H1 (cell line): ENCODE results near the gene PPP1R15B. TPM values are rescaled to one million over a fixed set of nuclear protein-coding genes. Genes with fewer than 3 reads are reported as not detected.

Source experiments
- CTCF ChIA-PET: fragments of 300-600 bp; sonication (Branson Sonifier 250); formaldehyde crosslinking; loops from one replicate; lab custom pipeline; 2021; ENCODE audit not compliant: partially characterized antibody; lab: Charles Lee
- POLR2A ChIA-PET: fragments of 300-600 bp; sonication (Branson Sonifier 250); formaldehyde crosslinking; loops from one replicate; lab custom pipeline; 2021; ENCODE audit warnings: inconsistent platforms; ENCODE audit not compliant: partially characterized antibody; lab: Charles Lee
- DNase-seq, 2 experiments: peaks; one replicate each; pipeline versions ENCODE4 v3.0.0 to v3.0.0-alpha.2; 2010 to 2022; ENCODE audit warnings: low spot score in 2 of 2, low read depth in 1 of 2, mixed read lengths in 1 of 2
- FAIRE-seq: peaks from 2 replicates; lab custom pipeline; 2011; peaks lifted over from hg19 to GRCh38; lab: Jason Lieb, UNC
- H2AFZ ChIP-seq: 2 replicates; pipeline ENCODE4 v1.8.1; 2012; ENCODE audit warnings: low read length, inconsistent platforms
- H2AK5ac ChIP-seq: 2 replicates; pipeline ENCODE4 v1.6.1; 2013; ENCODE audit warnings: low read depth, low read length
- H2BK120ac ChIP-seq: replicated peaks from 2 replicates; pipeline ENCODE3; 2013; ENCODE audit warnings: low read depth, low read length, inconsistent platforms
- H2BK12ac ChIP-seq: 2 replicates; pipeline ENCODE4 v1.6.1; 2013; ENCODE audit warnings: low read depth, low read length
- H2BK15ac ChIP-seq: 2 replicates; pipeline ENCODE4 v1.6.1; 2013; ENCODE audit warnings: low read length
- H2BK20ac ChIP-seq: 2 replicates; pipeline ENCODE4 v1.6.1; 2013; ENCODE audit warnings: low read length
- H2BK5ac ChIP-seq: 2 replicates; pipeline ENCODE4 v1.6.1; 2013; ENCODE audit warnings: low read depth, low read length
- H3K14ac ChIP-seq: 2 replicates; pipeline ENCODE4 v1.6.1; 2013; ENCODE audit warnings: inconsistent platforms; ENCODE audit not compliant: insufficient read length
- H3K18ac ChIP-seq: 2 replicates; pipeline ENCODE4 v1.6.1; 2013; ENCODE audit warnings: low read length; ENCODE audit errors: extremely low read depth
- H3K23ac ChIP-seq: 2 replicates; pipeline ENCODE4 v1.6.1; 2013; ENCODE audit warnings: inconsistent platforms; ENCODE audit not compliant: insufficient read length
- H3K23me2 ChIP-seq: 2 replicates; pipeline ENCODE4 v1.6.1; 2013; ENCODE audit warnings: low read depth, low read length
- H3K27ac ChIP-seq: 2 replicates; pipeline ENCODE4 v1.6.1; 2011; ENCODE audit warnings: low read depth, low read length, inconsistent platforms
- H3K27me3 ChIP-seq, 4 experiments: replicated peaks in 1 of 4; 1 replicate in 1 of 4; 2 replicates in 3 of 4; pipeline versions ENCODE4 v1.6.1 to v1.8.1; 2011 to 2013; ENCODE audit warnings: low read length in 3 of 4, mild to moderate bottlenecking in 3 of 4, inconsistent platforms in 2 of 4, mixed read lengths in 2 of 4, moderate library complexity in 1 of 4; ENCODE audit not compliant: control insufficient read depth in 3 of 4, insufficient read depth in 3 of 4; ENCODE audit errors: extremely low read depth in 1 of 4
- H3K36me3 ChIP-seq, 4 experiments: 2 replicates each; pipeline versions ENCODE4 v1.6.1 to v1.8.1; 2011 to 2013; ENCODE audit warnings: mild to moderate bottlenecking in 4 of 4, low read length in 3 of 4, moderate library complexity in 2 of 4, control low read depth in 1 of 4, inconsistent platforms in 1 of 4; ENCODE audit not compliant: insufficient read depth in 4 of 4, control insufficient read depth in 2 of 4
- H3K4ac ChIP-seq: replicated peaks from 2 replicates; pipeline ENCODE3; 2013; ENCODE audit warnings: low read length, low read depth, mixed read lengths, inconsistent platforms; ENCODE audit not compliant: insufficient read length
- H3K4me1 ChIP-seq, 4 experiments: replicated peaks in 1 of 4; 1 replicate in 1 of 4; 2 replicates in 3 of 4; pipeline versions ENCODE4 v1.6.1 to v1.8.1; 2011 to 2013; ENCODE audit warnings: low read length in 3 of 4, inconsistent platforms in 2 of 4, mixed read lengths in 1 of 4; ENCODE audit not compliant: insufficient read depth in 4 of 4, control insufficient read depth in 3 of 4
- H3K4me2 ChIP-seq, 2 experiments: 2 replicates each; pipeline versions ENCODE4 v1.6.1 to v1.8.1; 2011 to 2013; ENCODE audit warnings: low read depth in 2 of 2, low read length in 2 of 2, control low read depth in 1 of 2, inconsistent platforms in 1 of 2, mild to moderate bottlenecking in 1 of 2; ENCODE audit not compliant: insufficient read depth in 1 of 2
- H3K4me3 ChIP-seq, 4 experiments: fragments of 200-600, 300-600 bp in 1 of 4; sonication (generic), shearing (Covaris generic), sonication (Bioruptor Twin) in 1 of 4; 2 replicates each; pipeline versions ENCODE4 v1.5.1 to v1.8.1; 2011 to 2016; ENCODE audit warnings: low read length in 4 of 4, low read depth in 3 of 4, control low read depth in 2 of 4, inconsistent platforms in 2 of 4, mild to moderate bottlenecking in 2 of 4, mixed read lengths in 1 of 4, moderate library complexity in 1 of 4; ENCODE audit not compliant: insufficient read depth in 2 of 4; ENCODE audit errors: extremely low read depth in 1 of 4
- H3K56ac ChIP-seq: replicated peaks from 2 replicates; pipeline ENCODE3; 2013; ENCODE audit warnings: low read depth, mild to moderate bottlenecking, mixed read lengths, low read length, inconsistent platforms; ENCODE audit not compliant: insufficient read length
- H3K79me1 ChIP-seq: 2 replicates; pipeline ENCODE4 v1.6.1; 2013; ENCODE audit warnings: low read depth, low read length, control low read depth
- H3K79me2 ChIP-seq, 2 experiments: 2 replicates each; pipeline versions ENCODE4 v1.6.1 to v1.8.1; 2012 to 2013; ENCODE audit warnings: low read length in 2 of 2, mild to moderate bottlenecking in 2 of 2, inconsistent platforms in 1 of 2; ENCODE audit not compliant: insufficient read depth in 2 of 2, control insufficient read depth in 1 of 2
- H3K9ac ChIP-seq, 4 experiments: replicated peaks in 1 of 4; 1 replicate in 1 of 4; 2 replicates in 3 of 4; pipeline versions ENCODE4 v1.6.1 to v1.8.1; 2011 to 2013; ENCODE audit warnings: low read depth in 3 of 4, low read length in 3 of 4, control low read depth in 2 of 4, mild to moderate bottlenecking in 2 of 4, moderate library complexity in 2 of 4, inconsistent platforms in 1 of 4; ENCODE audit errors: extremely low read depth in 1 of 4
- H3K9me3 ChIP-seq, 2 experiments: 2 replicates each; pipeline versions ENCODE4 v1.6.1 to v1.8.1; 2012 to 2013; ENCODE audit warnings: mild to moderate bottlenecking in 2 of 2, moderate library complexity in 2 of 2, control low read depth in 1 of 2, inconsistent platforms in 1 of 2, low read depth in 1 of 2, low read length in 1 of 2, mixed read lengths in 1 of 2; ENCODE audit not compliant: insufficient read depth in 2 of 2
- H4K20me1 ChIP-seq, 2 experiments: replicated peaks in 1 of 2; 2 replicates each; pipeline versions ENCODE3 to v1.8.1; 2011 to 2013; ENCODE audit warnings: inconsistent platforms in 2 of 2, low read length in 2 of 2, mild to moderate bottlenecking in 1 of 2; ENCODE audit not compliant: insufficient read depth in 2 of 2, control insufficient read depth in 1 of 2
- H4K5ac ChIP-seq: 2 replicates; pipeline ENCODE4 v1.6.1; 2013; ENCODE audit warnings: low read length, low read depth, mixed read lengths, inconsistent platforms; ENCODE audit not compliant: insufficient read length
- H4K8ac ChIP-seq: 2 replicates; pipeline ENCODE4 v1.8.0; 2013; ENCODE audit warnings: mild to moderate bottlenecking, moderate library complexity, low read length, inconsistent platforms; ENCODE audit not compliant: insufficient read depth; ENCODE audit errors: extremely low read depth
- H4K91ac ChIP-seq: replicated peaks from 2 replicates; pipeline ENCODE3; 2013; ENCODE audit warnings: low read length, mixed read lengths, inconsistent platforms; ENCODE audit not compliant: insufficient read length
- ASH2L ChIP-seq: fragments of 200-600, 300-600 bp; sonication (generic); IDR thresholded peaks from one replicate; pipeline ENCODE4 v1.7.1; 2017; ENCODE audit warnings: low read length
- BACH1 ChIP-seq: IDR thresholded peaks from 2 replicates; pipeline ENCODE4 v1.6.1; 2012; ENCODE audit warnings: low read length, improper control_type of control experiment
- CBX5 ChIP-seq: fragments of 300-800, 300-1000 bp; sonication (generic); IDR thresholded peaks from 2 replicates; pipeline ENCODE4 v1.7.1; 2016; ENCODE audit warnings: antibody characterized with exemption, low read length, low read depth
- CBX8 ChIP-seq: fragments of 300-800, 300-1000 bp; sonication (generic); IDR thresholded peaks from 2 replicates; pipeline ENCODE4 v1.7.1; 2016; ENCODE audit warnings: low read depth, low read length, borderline replicate concordance
- CREB1 ChIP-seq: IDR thresholded peaks from 2 replicates; pipeline ENCODE4 v1.6.1; 2012; ENCODE audit warnings: inconsistent platforms
- CTBP2 ChIP-seq: IDR thresholded peaks from 2 replicates; pipeline ENCODE4 v1.7.0; 2011; ENCODE audit warnings: borderline replicate concordance, mild to moderate bottlenecking, moderate library complexity, mixed read lengths, low read length; ENCODE audit not compliant: insufficient read depth, insufficient read length
- EP300 ChIP-seq, 2 experiments: IDR thresholded peaks; 1 replicate in 1 of 2; 2 replicates in 1 of 2; pipeline ENCODE4 v1.6.1; 2011 to 2012; ENCODE audit warnings: low read depth in 2 of 2, low read length in 2 of 2, mild to moderate bottlenecking in 2 of 2, borderline replicate concordance in 1 of 2, inconsistent platforms in 1 of 2, moderate library complexity in 1 of 2
- HDAC6 ChIP-seq: IDR thresholded peaks from one replicate; pipeline ENCODE4 v1.7.1; 2012; ENCODE audit warnings: low read depth, mild to moderate bottlenecking, inconsistent platforms, low read length, moderate library complexity
- JUN ChIP-seq: IDR thresholded peaks from 2 replicates; pipeline ENCODE4 v1.6.1; 2011; ENCODE audit warnings: low read depth, mild to moderate bottlenecking, improper control_type of control experiment, low read length
- MAFK ChIP-seq: IDR thresholded peaks from 2 replicates; pipeline ENCODE4 v1.6.1; 2012; ENCODE audit warnings: low read depth, mild to moderate bottlenecking, improper control_type of control experiment, low read length
- NANOG ChIP-seq: IDR thresholded peaks from 2 replicates; pipeline ENCODE4 v1.6.1; 2011; ENCODE audit warnings: low read length, low read depth, mild to moderate bottlenecking, inconsistent platforms; ENCODE audit not compliant: insufficient read depth, poor library complexity, severe bottlenecking
- POU5F1 ChIP-seq: IDR thresholded peaks from 2 replicates; pipeline ENCODE4 v1.6.1; 2011; ENCODE audit warnings: low read depth, mild to moderate bottlenecking, low read length, moderate library complexity
- RFX5 ChIP-seq: IDR thresholded peaks from 2 replicates; pipeline ENCODE4 v1.6.1; 2011; ENCODE audit warnings: low read depth, low read length, improper control_type of control experiment, borderline replicate concordance
- SAP30 ChIP-seq: fragments of 300-600 bp; sonication (generic); IDR thresholded peaks from 2 replicates; pipeline ENCODE4 v1.7.1; 2012; ENCODE audit warnings: low read length, moderate library complexity, mild to moderate bottlenecking, inconsistent platforms; ENCODE audit not compliant: insufficient read depth, insufficient replicate concordance
- YY1 ChIP-seq: IDR thresholded peaks from 2 replicates; pipeline ENCODE4 v1.6.1; 2011; ENCODE audit warnings: low read depth, mild to moderate bottlenecking, low read length
- WGBS, 2 experiments: shearing (Covaris generic) in 1 of 2; methylation state at CpG; one replicate each; pipeline versions ENCODE4 v1.1.6 to v1.1.7; 2013 to 2015; ENCODE audit warnings: low lambda C conversion rate in 2 of 2, mixed read lengths in 2 of 2, inconsistent platforms in 1 of 2, low coverage in 1 of 2, missing lambda C conversion rate in 1 of 2; ENCODE audit not compliant: insufficient replicate concordance in 2 of 2, insufficient coverage in 1 of 2, insufficient read length in 1 of 2; ENCODE audit errors: extremely low coverage in 1 of 2, missing lambda C conversion rate in 1 of 2; 5-methylcytosine and 5-hydroxymethylcytosine counted together
- polyA plus RNA-seq, 7 experiments: library from polyadenylated mRNA; depleted of rRNA in 3 of 7; stranded (reverse) in 5 of 7; unstranded in 2 of 7; fragments of >200 nt in 5 of 7; fragments of 200-250 nt in 2 of 7; gene quantifications; 1 replicate in 5 of 7; 2 replicates in 1 of 7; 4 replicates in 1 of 7; pipeline versions ENCODE4 v1.2.1 to v1.2.3, GENCODE V29; 2011 to 2013; ENCODE audit warnings: missing spikeins in 2 of 7, mixed read lengths in 2 of 7
- total RNA-seq: library from RNA; stranded (reverse); fragmentation: NEBNext Ultra II Directional; extraction: Animal tissue kit (Norgen Biotek cat#: 25700); gene quantifications from 2 replicates; pipeline ENCODE4 v1.2.1, GENCODE V29; 2021

PPP1R15B gene
- total and polyA plus RNA-seq, 2 of the 8 experiments (the other 6 are each of a cell fraction or from before 2014, with no cell fraction given), result 14.4 to 72.2 TPM

DNA sequence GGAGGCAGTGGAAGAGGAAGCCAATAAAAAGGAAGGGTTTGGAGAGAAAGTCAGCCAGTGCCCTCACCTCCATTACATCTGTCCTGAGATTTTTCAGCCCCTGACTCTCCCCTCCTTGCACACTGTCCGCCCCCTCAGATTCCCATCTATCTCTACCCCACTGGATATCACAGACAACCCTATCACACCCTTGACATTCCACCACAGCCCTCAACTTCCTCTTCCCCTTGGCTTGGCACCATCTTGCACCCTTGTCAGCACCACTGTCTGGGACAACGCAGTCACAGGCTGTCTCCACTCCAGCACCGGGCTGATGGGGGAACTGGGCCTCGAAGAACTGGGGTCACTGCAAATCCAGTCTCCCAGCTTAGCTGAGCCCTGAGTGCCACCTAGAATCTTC, 37.7 kb downstream of the PPP1R15B start:
- H3K4ac ChIP-seq, result no peak overlapping the region
- peaks cover 3 to 37% (median 22%) of the 10 kb centered on the region in 4 experiments for H3K27me3 ChIP-seq
- no peak overlapping the region for H2BK12ac ChIP-seq
- H4K8ac ChIP-seq, result no peak overlapping the region
- H3K27ac ChIP-seq, result no peak overlapping the region
- H3K4me3 ChIP-seq, result no peak overlapping the region
- H3K14ac ChIP-seq, result no peak overlapping the region
- H2BK120ac ChIP-seq, result no peak overlapping the region
- H3K18ac ChIP-seq, result no peak overlapping the region
- no peak overlapping the region for H3K4me2 ChIP-seq
- H3K9ac ChIP-seq, result no peak overlapping the region
- H2BK5ac ChIP-seq, result no peak overlapping the region
- H3K79me2 ChIP-seq, result no peaks in the 10 kb centered on the region
- H3K9me3 ChIP-seq, result no peaks in the 10 kb centered on the region
- H3K36me3 ChIP-seq, result no peaks in the 10 kb centered on the region
- ChIA-PET CTCF (interaction anchor here (1.0 to 11.3 kb wide), 7 partner anchors 13 to 167 kb away, joined by 3 to 107 read pairs (median 4); partner anchors contain the start of genes GOLT1A and PLEKHA6), POLR2A (no interaction called here)
- H3K4me1 ChIP-seq, result peaks cover 0 to 4% (median 1%) of the 10 kb centered on the region in 4 experiments; a peak in 6 of 7 replicates
- no peak overlapping the region for H2AK5ac ChIP-seq
- no peak overlapping the region for H2BK20ac ChIP-seq
- H3K56ac ChIP-seq, result no peak overlapping the region
- H4K20me1 ChIP-seq, result no peaks in the 10 kb centered on the region
- H4K5ac ChIP-seq, result no peak overlapping the region
- H3K23me2 ChIP-seq, result peaks cover 8% of the 10 kb centered on the region
- H2AFZ ChIP-seq, result no peak overlapping the region
- WGBS, 2 experiments, result 95% methylated on average over 4 of the region's 4 CpGs; no CpG with 5 or more reads in 1 of the 2 experiments
- DNase-seq (no peak), FAIRE-seq (no peak)
- no peak overlapping the region for H2BK15ac ChIP-seq
- H4K91ac ChIP-seq, result no peak overlapping the region
- H3K23ac ChIP-seq, result no peak overlapping the region
- no peaks in the 10 kb centered on the region for H3K79me1 ChIP-seq
- TF ChIP-seq CREB1 (no peak), EP300 (IDR thresholded peaks at IDR 0.05; ENCODE audit: borderline replicate concordance in 1 of 2, low read depth in 2 of 2, low read length in 2 of 2) (no peak), BACH1 (no peak), JUN (no peak), CTBP2 (no peak), SAP30 (no peak), YY1 (no peak), POU5F1 (no peak), HDAC6 (no peak), NANOG (no peak), ASH2L (no peak), RFX5 (no peak), CBX8 (no peak), MAFK (no peak), CBX5 (no peak)
